CD4-positive, alpha-beta T cell treated with Interleukin-12 subunit alpha and Interleukin-12 subunit beta, for 1 hour (primary cell): ENCODE measurements around the gene POR.

Source experiments
- DNase-seq: peaks from one replicate; pipeline ENCODE4 v3.0.0-alpha.2; 2020

Gene POR

DNA sequence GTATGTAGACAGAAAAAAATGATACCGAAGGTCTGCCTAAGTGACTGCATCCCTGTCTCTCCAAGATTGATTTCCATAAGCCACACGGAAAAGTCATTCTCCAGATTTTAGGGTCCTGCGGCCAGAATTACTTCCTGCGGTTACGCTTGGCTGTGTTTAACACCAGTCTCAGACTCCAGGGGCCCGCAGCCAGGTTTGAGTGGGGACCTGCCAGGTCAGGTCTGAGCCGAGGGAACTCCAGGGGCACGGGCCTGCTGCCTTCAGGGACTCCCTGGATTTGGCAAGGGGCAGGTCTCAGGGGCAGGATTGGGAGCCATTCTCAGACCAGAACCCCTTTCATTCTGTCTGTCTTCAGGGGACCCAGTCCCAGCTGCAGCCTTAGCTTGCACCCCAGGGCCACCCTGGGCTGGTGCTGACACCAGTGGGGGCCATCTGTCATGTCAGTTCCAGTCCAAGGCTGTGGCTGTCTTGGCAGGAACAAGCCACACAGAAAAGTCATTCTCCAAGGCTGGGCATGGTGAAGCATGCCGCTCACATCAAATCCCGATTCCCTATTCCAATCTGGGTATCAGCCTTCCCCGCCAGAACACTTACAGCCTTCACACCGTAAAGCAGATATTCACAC, 40.5 kb downstream of the POR start:
- DNase-seq, result no peak

DNA sequence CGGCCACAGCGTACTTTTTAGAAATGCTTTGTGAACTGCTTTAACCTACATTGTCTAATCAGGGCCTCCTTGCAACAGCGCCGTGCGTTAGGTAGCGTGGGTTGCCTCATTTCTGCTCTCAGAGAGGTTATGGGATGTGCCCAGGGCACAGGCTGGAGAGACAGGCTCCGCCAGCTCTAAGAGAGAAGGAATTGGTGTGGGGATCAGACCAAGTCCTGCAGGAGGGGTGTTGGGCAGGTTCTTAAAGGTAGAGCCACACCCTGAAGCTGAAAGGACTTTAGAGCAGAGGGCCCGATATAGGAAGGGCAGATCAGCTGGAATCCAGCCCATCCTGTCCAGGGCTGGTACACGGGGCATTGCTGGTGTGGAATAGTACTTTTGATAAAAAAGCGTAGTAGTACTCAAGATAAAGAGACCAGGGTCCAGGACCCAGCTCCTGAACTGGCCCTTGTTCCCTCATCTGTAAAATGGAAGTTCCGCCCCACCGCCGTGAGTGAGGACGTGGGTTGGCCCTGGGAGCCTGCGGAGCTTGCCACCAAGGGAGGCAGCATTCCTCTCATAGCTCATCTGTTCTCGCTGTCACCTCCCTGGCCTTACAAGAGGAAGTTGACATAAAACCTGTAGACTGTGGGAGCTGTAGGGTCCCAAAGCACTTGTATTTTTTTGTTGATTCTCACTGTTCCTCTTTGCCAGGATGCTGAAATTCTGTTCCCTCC, 42.2 kb downstream of the POR start:
- DNase-seq, result no peak

- DNase-seq, result no peak
Observed at GRCh38 chr7:75958802-75959543, 44.0 kb downstream of the POR start.

- no peak for DNase-seq
Observed at GRCh38 chr7:75960372-75960771, 45.4 kb downstream of the POR start.

GRCh38 chr7:75961218-75961617, 46.3 kb downstream of the POR start:
- no peak for DNase-seq

GRCh38 chr7:75962607-75963380, 47.8 kb downstream of the POR start:
- no peak for DNase-seq

DNA sequence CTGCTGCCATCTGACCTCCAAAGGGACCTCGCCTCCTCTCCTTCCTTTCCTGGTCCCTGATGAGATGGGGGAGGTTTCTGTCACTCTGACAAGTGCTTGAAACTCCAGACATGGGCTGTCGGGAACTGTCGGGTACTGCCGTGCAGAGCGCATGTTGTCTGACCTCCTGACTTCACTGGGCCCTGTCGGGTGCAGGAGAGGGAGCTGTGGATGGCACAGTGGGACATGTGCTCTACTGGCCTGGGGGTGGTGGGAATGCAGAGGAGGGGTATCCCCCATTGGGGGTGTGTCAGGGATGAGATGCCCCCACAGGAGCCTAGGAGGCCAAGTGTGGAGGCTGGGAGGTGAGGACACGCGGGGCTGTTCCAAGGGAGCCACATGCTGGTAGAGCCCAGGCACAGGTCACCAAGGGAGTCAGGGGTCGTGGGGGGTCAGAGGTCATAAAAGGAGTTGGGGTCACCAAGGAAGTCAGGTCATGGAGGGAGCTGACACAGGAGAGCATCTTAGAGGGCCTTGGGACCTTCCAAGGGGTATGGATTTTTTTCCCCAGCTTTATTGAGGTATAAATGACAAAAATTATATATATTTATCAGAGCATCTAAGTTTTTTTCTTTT, 48.5 kb downstream of the POR start:
- DNase-seq, result no peak

- DNase-seq, result no peak
Observed at GRCh38 chr7:75965617-75966016, 50.7 kb downstream of the POR start.

GRCh38 chr7:75966190-75966961, 51.4 kb downstream of the POR start:
- DNase-seq, result no peak

GRCh38 chr7:75967055-75967454, 52.1 kb downstream of the POR start:
- no peak for DNase-seq

DNA sequence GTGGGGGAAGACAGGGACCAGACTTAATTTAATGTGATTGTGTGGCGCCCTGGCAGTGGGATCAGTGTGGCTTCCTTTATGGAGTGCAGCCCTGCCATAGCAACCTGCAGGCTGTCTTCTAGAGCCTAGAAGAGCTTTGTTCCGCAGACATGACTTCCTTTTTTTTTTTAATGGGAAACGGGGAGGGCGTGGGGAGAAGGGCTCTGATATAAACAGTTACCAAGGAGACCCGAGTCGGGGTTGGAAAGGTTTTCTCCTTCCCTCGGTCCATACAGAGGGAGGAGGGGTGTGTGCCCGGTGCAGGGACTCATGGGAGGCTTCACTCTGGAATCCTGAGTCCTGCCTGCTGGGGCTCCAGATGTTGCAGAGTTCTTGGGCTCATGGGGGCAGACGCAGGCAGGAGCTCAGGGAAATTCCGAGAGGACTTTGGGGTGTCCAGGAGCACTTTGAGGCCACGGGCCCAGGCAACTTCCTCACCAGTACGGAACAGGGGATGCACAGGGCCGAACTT, 52.6 kb downstream of the POR start:
- DNase-seq, result no peak

GRCh38 chr7:75968012-75968411, 53.1 kb downstream of the POR start:
- DNase-seq, result no peak

GRCh38 chr7:75968561-75969001, 53.6 kb downstream of the POR start:
- DNase-seq, result no peak

DNA sequence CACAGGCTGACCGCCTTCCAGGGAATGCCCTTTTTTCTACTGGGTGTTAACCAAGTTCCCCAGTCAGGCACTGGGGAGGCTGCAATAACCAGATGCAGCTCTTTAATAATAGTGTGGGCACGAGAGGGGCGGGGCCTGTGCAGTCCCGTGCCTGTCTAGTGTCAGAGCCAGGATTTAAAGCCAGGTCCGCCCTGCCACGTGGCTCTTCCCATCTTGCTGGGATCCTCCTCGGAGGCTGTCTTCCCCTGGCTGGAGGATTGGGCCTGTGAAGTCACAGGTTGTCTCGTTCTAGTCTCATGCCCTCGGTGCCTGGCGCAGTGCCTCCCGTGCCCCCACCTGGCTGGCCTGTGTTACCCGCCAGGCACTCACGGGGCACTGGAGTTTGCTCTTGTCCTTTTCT, 54.2 kb downstream of the POR start:
- DNase-seq, result no peak

GRCh38 chr7:75969704-75970498, 54.9 kb downstream of the POR start:
- no peak for DNase-seq

DNA sequence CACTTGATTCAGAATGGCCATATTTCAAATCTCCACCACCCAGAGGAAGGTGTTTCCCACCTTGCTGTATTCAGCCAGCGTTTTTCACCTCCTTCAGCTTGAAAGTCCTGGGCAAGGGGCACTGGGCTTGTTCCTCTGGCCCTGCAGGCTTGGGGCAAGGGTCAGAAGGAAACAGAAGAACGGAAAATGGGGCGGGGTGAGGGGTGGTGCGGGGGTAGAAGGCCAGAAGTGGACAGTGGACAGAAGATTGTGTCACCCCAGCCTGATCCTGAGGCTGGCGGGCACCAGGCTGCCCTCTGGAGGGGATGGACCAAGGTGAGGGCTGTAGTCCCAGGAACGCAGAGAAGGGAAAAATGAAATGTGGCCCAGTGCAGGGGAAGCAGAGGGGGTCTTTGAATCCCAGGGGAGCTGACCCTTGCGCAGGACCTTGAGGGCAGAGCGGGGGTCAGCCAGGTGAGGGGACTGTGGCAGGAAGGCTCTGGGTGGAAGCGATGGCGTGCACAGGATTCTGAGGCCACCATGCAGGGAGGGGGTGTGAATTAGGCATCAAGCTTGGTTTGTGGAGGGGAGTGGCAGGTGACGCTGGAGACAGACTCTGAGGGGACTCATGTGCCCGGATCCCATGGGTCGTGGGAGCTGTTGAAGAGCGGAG, 56.5 kb downstream of the POR start:
- no peak for DNase-seq

DNA sequence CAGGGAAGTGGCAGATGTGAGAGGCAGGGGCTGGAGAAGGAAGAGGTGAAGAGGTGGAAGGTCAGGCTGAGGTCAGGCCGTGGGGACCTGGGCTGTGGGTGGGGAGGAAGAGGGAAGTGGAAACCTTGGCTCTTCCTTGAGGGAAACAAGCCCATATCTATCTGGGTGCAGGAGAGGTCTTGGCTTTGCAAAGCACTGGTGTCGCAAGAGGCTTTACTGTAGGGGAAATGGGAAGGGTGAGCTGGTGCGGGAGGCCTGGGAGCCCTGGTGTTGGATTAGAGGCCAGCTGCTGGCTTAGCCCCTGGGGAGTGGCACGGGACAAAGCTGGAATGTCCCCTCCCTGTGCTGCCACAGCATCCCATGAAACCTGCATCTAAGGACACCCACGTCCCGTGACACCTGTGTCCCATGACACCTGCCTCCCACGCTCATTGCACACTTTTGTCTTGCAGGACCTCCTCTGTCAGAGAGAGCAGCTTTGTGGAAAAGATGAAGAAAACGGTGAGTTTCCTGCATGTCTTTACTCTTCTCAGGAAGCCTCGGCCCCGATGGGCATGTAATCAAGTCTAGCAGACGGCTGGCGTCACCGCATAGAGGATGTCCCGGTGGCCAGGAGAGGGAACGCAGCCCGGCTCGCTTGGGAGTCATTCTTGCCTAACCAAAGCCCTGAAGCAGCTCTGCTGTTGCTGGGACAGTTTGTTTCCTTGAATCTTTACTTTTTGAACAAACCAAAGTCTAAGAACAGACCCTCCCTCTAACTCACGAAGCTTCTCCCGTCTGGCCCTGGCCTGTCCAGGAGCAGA, 57.2 kb downstream of the POR start:
- no peak for DNase-seq

- DNase-seq, result no peak
Observed at GRCh38 chr7:75977743-75978142, 62.8 kb downstream of the POR start.

DNA sequence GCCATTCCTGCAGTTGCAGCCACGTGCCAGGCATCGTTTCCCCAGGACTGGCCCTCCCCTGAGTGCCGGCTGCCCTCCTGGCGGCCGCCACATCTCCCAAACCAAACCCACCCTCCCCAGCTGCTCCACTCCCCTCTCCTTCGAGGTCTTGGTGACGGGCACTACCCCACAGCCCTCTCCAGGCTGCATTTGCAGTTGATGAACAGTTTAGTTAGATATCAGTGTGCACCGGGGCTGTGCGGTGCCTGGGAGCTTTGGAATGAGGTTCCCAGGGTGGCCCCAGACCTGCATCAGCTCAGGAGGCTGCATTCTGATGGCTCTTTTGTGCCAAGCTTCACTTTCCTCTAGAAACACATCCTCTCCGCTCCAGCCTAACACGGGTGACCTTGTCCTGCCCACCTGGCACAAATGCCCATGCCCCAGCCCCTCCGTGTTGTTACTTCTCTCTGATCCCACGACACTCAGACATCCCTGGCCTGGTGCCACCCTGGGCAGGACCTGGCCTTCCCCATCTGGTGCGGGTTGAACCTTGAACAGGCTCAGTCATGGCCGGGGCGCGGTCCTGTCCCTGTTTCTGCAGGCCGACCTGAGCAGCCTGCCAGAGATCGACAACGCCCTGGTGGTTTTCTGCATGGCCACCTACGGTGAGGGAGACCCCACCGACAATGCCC, 64.9 kb downstream of the POR start:
- no peak for DNase-seq
